Measurements from ENCODE around the gene AUNIP.
A peak's percentile ranks its signal among the peaks of the same experiment; 100 is the strongest.

AUNIP gene

GRCh38 chr1:25858906-25859789 lies at the start of gene AUNIP:
AUNIP (minus strand) TSS chr1:25859457; CDS start chr1:25859357, 100 bp downstream.
- peak; percentile 94 for DNase-seq (ENCODE audit: low spot score)

- DNase-seq (ENCODE audit: low spot score) = no peak
These were observed 49.8 kb upstream of the AUNIP start for GRCh38 chr1:25909040-25909439.

- no peak for DNase-seq (ENCODE audit: low spot score)
These were observed 48.9 kb upstream of the AUNIP start for GRCh38 chr1:25908161-25908560.

- DNase-seq (ENCODE audit: low spot score) = no peak
These were observed 48.3 kb upstream of the AUNIP start for GRCh38 chr1:25907601-25908000.

GRCh38 chr1:25906644-25907300 lies 47.5 kb upstream of the AUNIP start:
- DNase-seq (ENCODE audit: low spot score) = no peak

GRCh38 chr1:25905680-25906643 lies 46.7 kb upstream of the AUNIP start, which contains the start of gene STMN1:
STMN1 (minus strand) TSS chr1:25906419; CDS start chr1:25904676, 1,743 bp downstream.
- DNase-seq (ENCODE audit: low spot score) = peak; percentile 89

GRCh38 chr1:25904943-25905679 lies 45.9 kb upstream of the AUNIP start:
- DNase-seq (ENCODE audit: low spot score) = peak; percentile 94

- DNase-seq (ENCODE audit: low spot score) = no peak
These were observed 44.7 kb upstream of the AUNIP start for GRCh38 chr1:25903986-25904385.

- DNase-seq (ENCODE audit: low spot score) = no peak
These were observed 43.2 kb upstream of the AUNIP start for GRCh38 chr1:25902462-25902861.

- DNase-seq (ENCODE audit: low spot score) = no peak
These were observed 41.0 kb upstream of the AUNIP start for GRCh38 chr1:25900219-25900618.

- DNase-seq (ENCODE audit: low spot score) = no peak
These were observed 40.5 kb upstream of the AUNIP start for GRCh38 chr1:25899792-25900191.

- no peak for DNase-seq (ENCODE audit: low spot score)
These were observed 39.2 kb upstream of the AUNIP start for GRCh38 chr1:25898223-25899015.

GRCh38 chr1:25897754-25898153 lies 38.5 kb upstream of the AUNIP start:
- no peak for DNase-seq (ENCODE audit: low spot score)

GRCh38 chr1:25896266-25896665 lies 37.0 kb upstream of the AUNIP start:
- DNase-seq (ENCODE audit: low spot score) = no peak

GRCh38 chr1:25895365-25895990 lies 36.2 kb upstream of the AUNIP start:
- DNase-seq (ENCODE audit: low spot score) = peak; percentile 96

- DNase-seq (ENCODE audit: low spot score) = no peak
These were observed 33.9 kb upstream of the AUNIP start for GRCh38 chr1:25893116-25893515.

GRCh38 chr1:25891606-25892005 lies 32.3 kb upstream of the AUNIP start:
- no peak for DNase-seq (ENCODE audit: low spot score)

- no peak for DNase-seq (ENCODE audit: low spot score)
These were observed 31.2 kb upstream of the AUNIP start for GRCh38 chr1:25890239-25891034.

- DNase-seq (ENCODE audit: low spot score) = no peak
These were observed 30.2 kb upstream of the AUNIP start for GRCh38 chr1:25889470-25889869.
